ENCODE data around the gene DPP6.

DNA sequence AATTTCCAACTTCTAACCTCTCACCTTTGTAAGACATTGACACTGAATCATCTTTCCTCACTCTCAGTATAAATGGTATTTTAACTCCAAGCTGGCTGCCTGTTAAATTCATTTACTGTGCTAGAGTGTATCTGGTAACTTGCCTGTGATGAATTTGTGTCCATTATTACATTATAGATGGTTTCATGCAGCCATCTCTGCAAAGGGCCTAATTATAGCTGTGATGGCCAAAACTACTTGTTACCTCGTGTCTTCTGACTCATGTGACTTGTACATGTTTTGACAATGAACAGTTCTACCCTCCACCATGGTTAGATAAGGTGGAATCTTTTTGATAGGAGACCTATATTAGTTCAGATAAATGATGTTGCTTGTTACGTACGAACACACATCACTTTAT is 558.7 kb downstream of the DPP6 start:
- no peak for TF ChIP-seq EZH2 (IDR thresholded peaks at IDR 0.05; ENCODE audit: low read depth)
- TF ChIP-seq, protein P1, sequence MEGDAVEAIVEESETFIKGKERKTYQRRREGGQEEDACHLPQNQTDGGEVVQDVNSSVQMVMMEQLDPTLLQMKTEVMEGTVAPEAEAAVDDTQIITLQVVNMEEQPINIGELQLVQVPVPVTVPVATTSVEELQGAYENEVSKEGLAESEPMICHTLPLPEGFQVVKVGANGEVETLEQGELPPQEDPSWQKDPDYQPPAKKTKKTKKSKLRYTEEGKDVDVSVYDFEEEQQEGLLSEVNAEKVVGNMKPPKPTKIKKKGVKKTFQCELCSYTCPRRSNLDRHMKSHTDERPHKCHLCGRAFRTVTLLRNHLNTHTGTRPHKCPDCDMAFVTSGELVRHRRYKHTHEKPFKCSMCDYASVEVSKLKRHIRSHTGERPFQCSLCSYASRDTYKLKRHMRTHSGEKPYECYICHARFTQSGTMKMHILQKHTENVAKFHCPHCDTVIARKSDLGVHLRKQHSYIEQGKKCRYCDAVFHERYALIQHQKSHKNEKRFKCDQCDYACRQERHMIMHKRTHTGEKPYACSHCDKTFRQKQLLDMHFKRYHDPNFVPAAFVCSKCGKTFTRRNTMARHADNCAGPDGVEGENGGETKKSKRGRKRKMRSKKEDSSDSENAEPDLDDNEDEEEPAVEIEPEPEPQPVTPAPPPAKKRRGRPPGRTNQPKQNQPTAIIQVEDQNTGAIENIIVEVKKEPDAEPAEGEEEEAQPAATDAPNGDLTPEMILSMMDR (conservative IDR thresholded peaks at IDR 0.05) = no peak
